HG03045 (cell line): ENCODE data around the gene SLC33A1.

Experiments
- ATAC-seq: cut with Tn5 transposase; IDR thresholded peaks from one replicate; pipeline ENCODE4 v1.9.1; 2021; ENCODE audit warnings: mild to moderate bottlenecking, moderate library complexity; ENCODE audit not compliant: unreplicated experiment

The SLC33A1 gene

GRCh38 chr3:155792532-155792931 is 61.7 kb downstream of the SLC33A1 start:
- ATAC-seq, result no peak

- ATAC-seq, result no peak
Observed at GRCh38 chr3:155791190-155791589, 63.0 kb downstream of the SLC33A1 start.

DNA sequence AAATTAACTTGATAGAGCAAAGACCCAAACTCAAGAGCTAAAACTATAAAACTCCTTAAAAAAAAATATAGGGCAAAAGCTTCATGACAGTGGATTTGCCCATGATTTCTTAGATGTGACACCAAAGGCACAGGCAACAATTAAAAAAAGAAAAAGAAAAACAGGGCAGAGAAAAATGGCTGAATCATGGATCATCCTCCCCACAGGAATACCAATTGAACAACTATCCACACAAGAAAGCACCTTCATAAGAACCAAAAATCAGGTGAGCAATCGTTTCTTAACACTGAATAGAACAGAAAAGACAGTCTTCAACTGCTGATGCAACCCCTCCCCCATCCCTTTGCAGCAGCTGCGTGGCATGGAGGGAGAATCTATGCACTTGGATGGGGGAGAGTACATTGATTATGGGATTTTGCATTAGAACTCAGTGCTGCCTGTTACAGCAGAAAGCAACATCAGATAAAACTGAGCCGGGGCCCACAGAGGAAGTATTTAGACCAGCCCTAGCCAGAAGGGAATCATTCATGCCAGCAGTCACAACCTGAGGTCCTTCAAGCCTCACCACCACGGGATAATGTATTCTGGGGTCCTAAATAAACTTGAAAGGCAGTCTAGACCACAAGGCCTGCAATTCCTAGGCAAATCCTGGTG is 63.8 kb downstream of the SLC33A1 start:
- ATAC-seq, result no peak

- ATAC-seq, result no peak
Observed at GRCh38 chr3:155785662-155786295, 68.4 kb downstream of the SLC33A1 start.

- no peak for ATAC-seq
Observed at GRCh38 chr3:155782390-155782953, 71.8 kb downstream of the SLC33A1 start.

- no peak for ATAC-seq
Observed at GRCh38 chr3:155780291-155780690, 73.9 kb downstream of the SLC33A1 start.

- ATAC-seq, result no peak
Observed at GRCh38 chr3:155778462-155778861, 75.8 kb downstream of the SLC33A1 start.

- no peak for ATAC-seq
Observed at GRCh38 chr3:155772801-155773200, 81.4 kb downstream of the SLC33A1 start.

- no peak for ATAC-seq
Observed at GRCh38 chr3:155771126-155771525, 83.1 kb downstream of the SLC33A1 start.
